Mesendoderm (in vitro differentiated cells): ENCODE measurements around the gene AKAP14.

Experiments used
- DNase-seq: peaks from one replicate; pipeline ENCODE4 v3.0.0; 2013
- H2AK5ac ChIP-seq: 2 replicates; pipeline ENCODE4 v1.6.1; 2013; ENCODE audit warnings: low read length, inconsistent platforms
- H2BK120ac ChIP-seq: 2 replicates; pipeline ENCODE4 v1.6.1; 2013; ENCODE audit warnings: low read depth, mild to moderate bottlenecking, low read length, moderate library complexity, mixed read lengths
- H2BK15ac ChIP-seq: replicated peaks from 2 replicates; pipeline ENCODE4 v1.6.1; 2013; ENCODE audit warnings: low read depth, mild to moderate bottlenecking, moderate library complexity
- H2BK5ac ChIP-seq: 2 replicates; pipeline ENCODE4 v1.6.1; 2013; ENCODE audit warnings: low read length, inconsistent platforms
- H3K18ac ChIP-seq: 2 replicates; pipeline ENCODE4 v1.6.1; 2013; ENCODE audit warnings: mild to moderate bottlenecking, low read length, mixed read lengths
- H3K23ac ChIP-seq: one replicate; pipeline ENCODE4 v1.6.1; 2013; ENCODE audit warnings: low read length
- H3K27ac ChIP-seq: 2 replicates; pipeline ENCODE4 v1.5.1; 2013; ENCODE audit warnings: low read depth, mild to moderate bottlenecking, inconsistent platforms, low read length, moderate library complexity
- H3K27me3 ChIP-seq: 2 replicates; pipeline ENCODE4 v1.6.1; 2013; ENCODE audit warnings: low read length, control low read depth, mild to moderate bottlenecking, inconsistent platforms; ENCODE audit not compliant: insufficient read depth, poor library complexity
- H3K36me3 ChIP-seq: 2 replicates; pipeline ENCODE4 v1.6.1; 2013; ENCODE audit warnings: low read length, inconsistent platforms; ENCODE audit not compliant: control insufficient read depth, insufficient read depth
- H3K4ac ChIP-seq: one replicate; pipeline ENCODE4 v1.6.1; 2013; ENCODE audit warnings: low read depth, mild to moderate bottlenecking, low read length, moderate library complexity
- H3K4me1 ChIP-seq: 2 replicates; pipeline ENCODE4 v1.6.1; 2013; ENCODE audit warnings: low read depth, low read length, inconsistent platforms; ENCODE audit not compliant: control insufficient read depth
- H3K4me2 ChIP-seq: 2 replicates; pipeline ENCODE4 v1.6.1; 2013; ENCODE audit warnings: low read length
- H3K4me3 ChIP-seq: 2 replicates; pipeline ENCODE4 v1.5.1; 2013; ENCODE audit warnings: mild to moderate bottlenecking, low read length
- H3K56ac ChIP-seq: one replicate; pipeline ENCODE4 v1.6.1; 2013; ENCODE audit warnings: low read length
- H3K79me1 ChIP-seq: 2 replicates; pipeline ENCODE4 v1.6.1; 2013; ENCODE audit warnings: low read length, inconsistent platforms
- H3K79me2 ChIP-seq: 2 replicates; pipeline ENCODE4 v1.6.1; 2013; ENCODE audit warnings: mild to moderate bottlenecking, low read length; ENCODE audit not compliant: control insufficient read depth, insufficient read depth
- H3K9ac ChIP-seq: 2 replicates; pipeline ENCODE4 v1.6.1; 2013; ENCODE audit warnings: low read length, inconsistent platforms
- H4K5ac ChIP-seq: one replicate; pipeline ENCODE4 v1.6.1; 2013; ENCODE audit warnings: low read length
- H4K8ac ChIP-seq: one replicate; pipeline ENCODE4 v1.6.1; 2013; ENCODE audit warnings: low read depth, mild to moderate bottlenecking, control low read depth, low read length, moderate library complexity
- WGBS: extraction: QIAGEN DNeasy Blood & Tissue Kit; methylation state at CpG from one replicate; pipeline ENCODE4 v1.1.7; 2013; ENCODE audit warnings: low lambda C conversion rate, missing lambda C conversion rate; ENCODE audit not compliant: insufficient coverage; ENCODE audit errors: extremely low coverage; 5-methylcytosine and 5-hydroxymethylcytosine counted together

The AKAP14 gene

DNA sequence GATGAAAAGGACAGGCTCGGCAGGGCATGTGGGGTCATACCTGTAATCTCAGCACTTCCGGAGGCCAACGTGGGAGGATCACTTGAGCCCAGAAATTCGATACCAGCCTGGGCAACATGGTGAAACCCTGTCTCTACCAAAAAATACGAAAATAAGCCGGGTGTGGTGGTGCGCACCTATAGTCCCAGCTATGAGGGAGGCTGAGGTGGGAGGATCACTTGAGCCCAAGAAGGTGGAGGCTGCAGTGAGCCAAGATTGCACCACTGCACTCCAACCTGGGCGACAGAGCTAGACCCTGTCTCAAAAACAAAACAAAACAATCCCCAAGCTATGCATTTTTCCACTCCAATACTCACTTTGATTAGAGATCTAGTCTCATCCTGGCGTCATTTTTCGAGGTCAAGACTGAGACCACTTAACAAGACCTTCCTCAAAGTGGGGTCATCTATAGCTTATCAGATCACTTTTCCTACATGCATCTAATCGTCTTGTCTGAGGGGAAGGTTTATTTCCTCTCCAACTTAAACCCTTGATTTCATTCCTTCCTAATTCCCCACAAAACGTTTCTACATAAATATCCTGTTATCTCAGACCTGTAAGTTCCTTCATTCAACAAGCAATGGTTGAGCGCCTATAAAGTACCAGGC, 46.6 kb downstream of the AKAP14 start:
- Histone ChIP-seq H4K5ac (no peak overlapping the region), H2BK120ac (no peak overlapping the region), H3K4me1 (no peaks in the 10 kb centered on the region), H3K27me3 (no peaks in the 10 kb centered on the region), H3K9ac (peak overlapping the region; percentile 58), H3K79me2 (no peaks in the 10 kb centered on the region), H3K36me3 (no peaks in the 10 kb centered on the region), H2BK15ac (no peak overlapping the region), H3K4ac (no peak overlapping the region), H3K4me3 (peak overlapping the region; percentile 82), H3K56ac (peak overlapping the region; percentile 82), H2BK5ac (no peak overlapping the region), H3K27ac (no peak overlapping the region), H4K8ac (no peak overlapping the region), H3K79me1 (no peaks in the 10 kb centered on the region), H3K23ac (no peak overlapping the region), H2AK5ac (no peak overlapping the region), H3K4me2 (peak overlapping the region; percentile 47), H3K18ac (no peak overlapping the region)
- WGBS, result no CpG with 5 or more reads among the region's 13 CpGs
- DNase-seq, result no peak

- H3K4me2 ChIP-seq, result peak overlapping the region; percentile 47
- peak overlapping the region; percentile 82 for H3K56ac ChIP-seq
- H2BK120ac ChIP-seq, result no peak overlapping the region
- H3K79me2 ChIP-seq, result no peaks in the 10 kb centered on the region
- H3K79me1 ChIP-seq, result no peaks in the 10 kb centered on the region
- no peak overlapping the region for H3K23ac ChIP-seq
- DNase-seq, result no peak
- no peaks in the 10 kb centered on the region for H3K36me3 ChIP-seq
- no CpG with 5 or more reads among the region's 14 CpGs for WGBS
- no peak overlapping the region for H2BK15ac ChIP-seq
- H3K27me3 ChIP-seq, result no peaks in the 10 kb centered on the region
- no peak overlapping the region for H3K4ac ChIP-seq
- H2AK5ac ChIP-seq, result no peak overlapping the region
- no peaks in the 10 kb centered on the region for H3K4me1 ChIP-seq
- H4K8ac ChIP-seq, result no peak overlapping the region
- H3K4me3 ChIP-seq, result peak overlapping the region; percentile 82
- peak overlapping the region; percentile 58 for H3K9ac ChIP-seq
- no peak overlapping the region for H3K27ac ChIP-seq
- H3K18ac ChIP-seq, result no peak overlapping the region
- no peak overlapping the region for H2BK5ac ChIP-seq
- H4K5ac ChIP-seq, result no peak overlapping the region
Measured at GRCh38 chrX:119942831-119943184, 47.1 kb downstream of the AKAP14 start.

DNA sequence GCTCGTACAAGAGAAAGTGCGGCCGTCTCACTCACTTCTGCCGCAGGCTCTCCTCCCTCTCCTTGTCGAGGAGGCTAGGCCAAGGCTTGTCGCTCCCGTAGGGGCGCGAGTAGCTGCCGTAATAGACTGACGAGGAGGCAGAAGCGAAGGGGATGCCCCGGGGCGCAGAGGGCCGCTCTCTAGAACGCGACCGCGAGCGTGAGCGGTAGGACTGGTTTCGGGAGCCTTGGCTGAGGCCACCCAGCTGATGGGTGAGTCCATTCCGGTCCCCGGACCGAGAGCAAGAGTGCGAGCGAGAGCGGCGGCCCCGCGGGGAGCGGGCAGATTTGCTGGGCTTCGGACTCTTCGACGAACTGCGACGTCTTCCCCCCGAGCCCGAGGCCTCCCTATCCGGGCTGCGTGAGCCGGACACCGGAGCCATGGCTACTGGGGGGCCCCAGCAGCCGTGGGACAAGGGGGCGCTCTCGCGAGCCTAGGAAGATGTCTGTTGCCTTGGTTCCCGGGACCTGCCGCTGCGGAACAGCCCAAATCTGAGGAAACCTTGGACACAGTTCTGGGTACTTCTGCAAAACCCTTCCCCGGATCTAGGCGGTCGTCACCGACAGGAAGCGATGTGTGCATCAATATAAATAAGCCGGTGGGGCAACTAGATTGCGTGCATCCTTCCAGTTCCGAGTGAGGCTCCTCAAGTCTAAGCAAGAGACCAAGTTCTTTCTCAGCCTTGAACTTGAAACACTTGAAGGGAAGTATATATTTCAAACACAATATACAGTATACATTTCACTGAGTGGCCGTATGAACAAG, 47.7 kb downstream of the AKAP14 start, which contains the start of gene NKAP:
Gene NKAP, minus strand, starts transcription at position 567 of the 804 bp plus-strand sequence. Its CDS starts 146 bp downstream, at position 421.
- H4K8ac ChIP-seq, result no peak within 1 kb of the TSS
- H3K4ac ChIP-seq, result no peak within 1 kb of the TSS
- no peaks in the 10 kb centered on the region for H3K4me1 ChIP-seq
- H3K18ac ChIP-seq, result no peak within 1 kb of the TSS
- H2AK5ac ChIP-seq, result no peak within 1 kb of the TSS
- H3K79me2 ChIP-seq, result no peaks in the 10 kb centered on the region
- H3K56ac ChIP-seq, result peak within 1 kb of the TSS; percentile 82
- peak within 1 kb of the TSS; percentile 82 for H3K4me3 ChIP-seq
- H2BK5ac ChIP-seq, result no peak within 1 kb of the TSS
- H2BK120ac ChIP-seq, result no peak within 1 kb of the TSS
- H3K36me3 ChIP-seq, result no peaks in the 10 kb centered on the region
- no peaks in the 10 kb centered on the region for H3K79me1 ChIP-seq
- peak within 1 kb of the TSS; percentile 89 for H3K27ac ChIP-seq
- peak; percentile 95 for DNase-seq
- H3K27me3 ChIP-seq, result no peaks in the 10 kb centered on the region
- H3K4me2 ChIP-seq, result peak within 1 kb of the TSS; percentile 47
- peak within 1 kb of the TSS; percentile 58 for H3K9ac ChIP-seq
- H2BK15ac ChIP-seq, result no peak within 1 kb of the TSS
- H4K5ac ChIP-seq, result no peak within 1 kb of the TSS
- H3K23ac ChIP-seq, result no peak within 1 kb of the TSS
- WGBS, result no CpG with 5 or more reads among the region's 59 CpGs

- Histone ChIP-seq H2BK120ac (no peak overlapping the region), H3K27ac (no peak overlapping the region), H4K8ac (no peak overlapping the region), H3K56ac (no peak overlapping the region), H3K4me1 (no peaks in the 10 kb centered on the region), H4K5ac (no peak overlapping the region), H3K4ac (no peak overlapping the region), H3K4me2 (no peak overlapping the region), H3K23ac (no peak overlapping the region), H3K9ac (no peak overlapping the region), H3K36me3 (no peaks in the 10 kb centered on the region), H3K27me3 (no peaks in the 10 kb centered on the region), H3K18ac (no peak overlapping the region), H2BK15ac (no peak overlapping the region), H3K79me2 (no peaks in the 10 kb centered on the region), H2AK5ac (no peak overlapping the region), H3K79me1 (no peaks in the 10 kb centered on the region), H3K4me3 (no peak overlapping the region), H2BK5ac (no peak overlapping the region)
- no peak for DNase-seq
- no CpG with 5 or more reads among the region's 6 CpGs for WGBS
Measured at GRCh38 chrX:119945481-119945880, 49.8 kb downstream of the AKAP14 start.

- Histone ChIP-seq H2AK5ac (no peak overlapping the region), H3K27ac (no peak overlapping the region), H3K9ac (no peak overlapping the region), H3K56ac (no peak overlapping the region), H4K8ac (no peak overlapping the region), H2BK15ac (no peak overlapping the region), H3K79me2 (no peaks in the 10 kb centered on the region), H3K18ac (no peak overlapping the region), H3K27me3 (no peaks in the 10 kb centered on the region), H3K36me3 (no peaks in the 10 kb centered on the region), H2BK120ac (no peak overlapping the region), H2BK5ac (no peak overlapping the region), H3K4ac (no peak overlapping the region), H4K5ac (no peak overlapping the region), H3K23ac (no peak overlapping the region), H3K4me2 (no peak overlapping the region), H3K4me1 (no peaks in the 10 kb centered on the region), H3K4me3 (no peak overlapping the region), H3K79me1 (no peaks in the 10 kb centered on the region)
- WGBS, result no CpG with 5 or more reads among the region's 5 CpGs
- peak; percentile 2 for DNase-seq
Measured at GRCh38 chrX:119948381-119948780, 52.7 kb downstream of the AKAP14 start.
